ENCODE data around the gene STK31.
"Not testable (repeated sequence)": the region's sequence is repeated elsewhere in the genome, so short reads cannot be mapped to it uniquely, and the experiment has no call there.

The STK31 gene

GRCh38 chr7:23679898-23680413 lies 30.1 kb upstream of the STK31 start, which contains the start of gene FAM221A:
Gene FAM221A, plus strand, starts transcription at chr7:23680199. Its CDS starts 20 bp downstream, at chr7:23680219.
- no peak for TF ChIP-seq ARNT (IDR thresholded peaks at IDR 0.05)
- TF ChIP-seq TARDBP (IDR thresholded peaks at IDR 0.05) = no peak
- TF ChIP-seq NFRKB (IDR thresholded peaks at IDR 0.05) = no peak
- TF ChIP-seq L3MBTL2 (conservative IDR thresholded peaks at IDR 0.05) = peak; percentile 99
- no peak for TF ChIP-seq BHLHE40 (IDR thresholded peaks at IDR 0.05; ENCODE audit: borderline replicate concordance)
- TF ChIP-seq FOXK2 (IDR thresholded peaks at IDR 0.05) = no peak
- TF ChIP-seq ZNF384 (IDR thresholded peaks at IDR 0.05) = no peak
- POLR2A ChIA-PET = no interaction called here
- DNase-seq (ENCODE audit: extremely low spot score) = peak; percentile 75
- CTCF ChIA-PET = interaction anchor here (0.6 to 0.7 kb wide), 2 partner anchors 29 to 407 kb away, joined by 3 read pairs; no protein-coding TSS in a partner anchor

GRCh38 chr7:23680414-23681405 lies 29.3 kb upstream of the STK31 start:
- peak; percentile 32 for DNase-seq (ENCODE audit: extremely low spot score)
- TF ChIP-seq ARNT (IDR thresholded peaks at IDR 0.05) = no peak
- TF ChIP-seq SP1 (IDR thresholded peaks at IDR 0.05) = no peak
- TF ChIP-seq BHLHE40 (IDR thresholded peaks at IDR 0.05; ENCODE audit: borderline replicate concordance) = no peak
- no peak for TF ChIP-seq FOXM1 (IDR thresholded peaks at IDR 0.05; ENCODE audit: borderline replicate concordance)
- no peak for TF ChIP-seq SUZ12 (IDR thresholded peaks at IDR 0.05)
- TF ChIP-seq ZNF384 (IDR thresholded peaks at IDR 0.05) = no peak
- no peak for TF ChIP-seq L3MBTL2 (conservative IDR thresholded peaks at IDR 0.05)
- no peak for TF ChIP-seq NFRKB (IDR thresholded peaks at IDR 0.05)
- no peak for TF ChIP-seq HDGF (IDR thresholded peaks at IDR 0.05; ENCODE audit: borderline replicate concordance)
- TF ChIP-seq CTBP1 (IDR thresholded peaks at IDR 0.05; ENCODE audit: borderline replicate concordance) = no peak
- TF ChIP-seq FOXA1 (IDR thresholded peaks at IDR 0.05) = no peak
- TF ChIP-seq ELF4 (IDR thresholded peaks at IDR 0.05) = no peak
- no peak for TF ChIP-seq FOXK2 (IDR thresholded peaks at IDR 0.05)
- TF ChIP-seq PKNOX1 (IDR thresholded peaks at IDR 0.05) = no peak
- ChIA-PET POLR2A (interaction anchor here (0.6 to 1.8 kb wide), 3 partner anchors 83 to 584 kb away, joined by 3 to 6 read pairs (median 4); partner anchors contain the start of gene CCDC126), CTCF (interaction anchor here (0.6 kb wide), 2 partner anchors 11 to 237 kb away, joined by 3 to 5 read pairs; no protein-coding TSS in a partner anchor)

GRCh38 chr7:23684041-23684440 lies 26.0 kb upstream of the STK31 start:
- POLR2A ChIA-PET; CTCF ChIA-PET; DNase-seq (ENCODE audit: extremely low spot score): not testable (repeated sequence)

GRCh38 chr7:23685731-23686130 lies 24.3 kb upstream of the STK31 start:
- POLR2A ChIA-PET = no interaction called here
- TF ChIP-seq PKNOX1 (IDR thresholded peaks at IDR 0.05) (no peak), SUZ12 (IDR thresholded peaks at IDR 0.05) (no peak), HDGF (IDR thresholded peaks at IDR 0.05; ENCODE audit: borderline replicate concordance) (no peak), FOXA1 (IDR thresholded peaks at IDR 0.05) (no peak), FOXM1 (IDR thresholded peaks at IDR 0.05; ENCODE audit: borderline replicate concordance) (no peak)
- CTCF ChIA-PET = interaction anchor here (1.1 kb wide), 1 partner anchor 85 kb away, joined by 6 read pairs; no protein-coding TSS in a partner anchor
- DNase-seq (ENCODE audit: extremely low spot score) = no peak

- DNase-seq (ENCODE audit: extremely low spot score) = no peak
- ChIA-PET CTCF (interaction anchor here (1.6 kb wide), 1 partner anchor 9 kb away, joined by 4 read pairs; no protein-coding TSS in a partner anchor), POLR2A (no interaction called here)
- no peak for TF ChIP-seq CTBP1 (IDR thresholded peaks at IDR 0.05; ENCODE audit: borderline replicate concordance)
- no peak for TF ChIP-seq LEF1 (IDR thresholded peaks at IDR 0.05; ENCODE audit: borderline replicate concordance)
- no peak for TF ChIP-seq BHLHE40 (IDR thresholded peaks at IDR 0.05; ENCODE audit: borderline replicate concordance)
- no peak for TF ChIP-seq FOXK2 (IDR thresholded peaks at IDR 0.05)
- no peak for TF ChIP-seq ZNF384 (IDR thresholded peaks at IDR 0.05)
- no peak for TF ChIP-seq PKNOX1 (IDR thresholded peaks at IDR 0.05)
- TF ChIP-seq FOXA1 (IDR thresholded peaks at IDR 0.05) = no peak
- TF ChIP-seq ARNT (IDR thresholded peaks at IDR 0.05) = no peak
- no peak for TF ChIP-seq TARDBP (IDR thresholded peaks at IDR 0.05)
- no peak for TF ChIP-seq ELF4 (IDR thresholded peaks at IDR 0.05)
- TF ChIP-seq HDGF (IDR thresholded peaks at IDR 0.05; ENCODE audit: borderline replicate concordance) = no peak
Measured at GRCh38 chr7:23687011-23687410, 23.0 kb upstream of the STK31 start.

- CTCF ChIA-PET = no interaction called here
Measured at GRCh38 chr7:23689165-23689564, 20.9 kb upstream of the STK31 start.

More at GRCh38 chr7:23689165-23689564, 20.9 kb upstream of the STK31 start:
- POLR2A ChIA-PET = no interaction called here
- no peak for DNase-seq (ENCODE audit: extremely low spot score)
- no peak for TF ChIP-seq FOXM1 (IDR thresholded peaks at IDR 0.05; ENCODE audit: borderline replicate concordance)
- no peak for TF ChIP-seq SUZ12 (IDR thresholded peaks at IDR 0.05)
- no peak for TF ChIP-seq ZNF384 (IDR thresholded peaks at IDR 0.05)
- TF ChIP-seq ELF4 (IDR thresholded peaks at IDR 0.05) = no peak
- TF ChIP-seq L3MBTL2 (conservative IDR thresholded peaks at IDR 0.05) = no peak
- no peak for TF ChIP-seq BHLHE40 (IDR thresholded peaks at IDR 0.05; ENCODE audit: borderline replicate concordance)
- no peak for TF ChIP-seq SP1 (IDR thresholded peaks at IDR 0.05)
- no peak for TF ChIP-seq ARNT (IDR thresholded peaks at IDR 0.05)
- TF ChIP-seq FOXA1 (IDR thresholded peaks at IDR 0.05) = no peak
- no peak for TF ChIP-seq HDGF (IDR thresholded peaks at IDR 0.05; ENCODE audit: borderline replicate concordance)
- no peak for TF ChIP-seq TARDBP (IDR thresholded peaks at IDR 0.05)

Measured in HEK293T (cell line).